Activated CD4-positive, alpha-beta T cell treated with anti-CD3 and anti-CD28 coated beads, Interleukin-2, amount 50 U/mL, for 1 hour (primary cell): ENCODE data around the gene METTL25B.

Source experiments
- DNase-seq: peaks from one replicate; pipeline ENCODE4 v3.0.0-alpha.2; 2020

METTL25B gene

GRCh38 chr1:156772728-156773497 lies 44.6 kb downstream of the METTL25B start:
- DNase-seq, result no peak

- no peak for DNase-seq
These were observed 45.3 kb downstream of the METTL25B start for GRCh38 chr1:156773607-156774006.

- DNase-seq, result no peak
These were observed 47.5 kb downstream of the METTL25B start for GRCh38 chr1:156775799-156776198.

- no peak for DNase-seq
These were observed 48.7 kb downstream of the METTL25B start for GRCh38 chr1:156776942-156777341.

- no peak for DNase-seq
These were observed 49.3 kb downstream of the METTL25B start for GRCh38 chr1:156777573-156777972.

DNA sequence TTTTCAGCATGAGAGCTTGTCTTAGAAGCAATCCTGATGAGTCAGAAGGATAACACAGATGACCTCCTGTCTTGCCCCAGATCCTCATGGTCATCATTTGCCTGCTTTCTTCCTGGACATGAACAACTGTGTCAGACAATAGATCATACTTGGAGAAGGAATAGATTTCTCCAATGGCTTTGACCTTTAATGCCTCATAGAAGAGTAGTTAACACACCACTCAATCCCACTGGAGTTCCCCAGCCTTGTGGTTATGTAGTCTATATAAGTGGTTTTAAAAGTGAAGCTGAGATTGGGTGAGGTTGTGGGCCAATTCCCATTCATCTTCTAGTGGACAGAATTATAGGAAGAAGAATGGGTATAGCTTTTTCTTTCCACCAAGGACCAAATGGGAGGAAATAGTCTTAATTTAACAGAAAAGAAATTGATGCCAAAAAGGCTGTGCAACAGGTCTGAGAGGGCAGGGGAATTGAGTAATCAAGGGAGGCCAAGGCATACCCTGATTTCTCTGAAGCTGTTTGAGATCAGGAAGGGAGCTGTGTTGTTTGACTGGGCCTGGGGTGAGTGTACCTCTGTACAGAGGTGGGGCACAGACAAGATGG lies 53.4 kb downstream of the METTL25B start:
- no peak for DNase-seq

DNA sequence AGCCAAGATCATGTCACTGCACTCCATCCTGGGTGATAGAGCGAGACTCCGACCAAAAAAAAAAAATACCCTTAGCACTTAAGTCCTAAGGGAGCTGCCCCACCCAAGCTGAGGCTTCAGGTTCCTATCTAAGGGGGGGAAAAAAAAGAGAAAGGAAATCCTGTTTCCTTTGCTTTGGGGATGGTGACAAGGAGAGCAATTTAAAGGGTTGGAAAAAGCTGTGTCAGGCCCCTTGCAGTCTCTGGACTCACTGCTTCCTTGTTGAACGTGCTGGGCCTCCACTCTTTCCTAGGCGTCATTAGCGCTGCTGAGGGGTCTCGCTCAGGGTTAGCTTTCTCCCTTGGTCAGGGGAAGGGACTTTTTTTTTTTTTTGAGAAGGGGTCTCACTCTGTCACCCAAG lies 57.2 kb downstream of the METTL25B start:
- no peak for DNase-seq
